HepG2 (cell line): ENCODE results near the gene PFKP.

Experiments used
- CTCF ChIP-seq: sonication (generic); formaldehyde crosslinking; IDR thresholded peaks from 2 replicates; pipeline ENCODE4 v1.5.0; 2020; ENCODE audit warnings: mild to moderate bottlenecking, missing genetic modification reagents, moderate library complexity
- ETV6 ChIP-seq: sonication (generic); formaldehyde crosslinking; conservative IDR thresholded peaks from 2 replicates; pipeline ENCODE4 v1.4.0; 2020; ENCODE audit warnings: missing genetic modification reagents
- HBP1 ChIP-seq: IDR thresholded peaks from 2 replicates; pipeline ENCODE4 v1.6.1; 2016; ENCODE audit warnings: low read depth, control low read depth
- HMG20A ChIP-seq: IDR thresholded peaks from 2 replicates; pipeline ENCODE4 v1.6.1; 2016; ENCODE audit warnings: borderline replicate concordance
- MNT ChIP-seq: fragments of 450-650 bp; IDR thresholded peaks from 2 replicates; pipeline ENCODE4 v1.6.1; 2016
- PHF20 ChIP-seq: sonication (generic); formaldehyde crosslinking; IDR thresholded peaks from 2 replicates; pipeline ENCODE4 v1.5.0; 2020; ENCODE audit warnings: mild to moderate bottlenecking, missing genetic modification reagents
- RAD21 ChIP-seq: fragments of 450-650 bp; formaldehyde crosslinking; IDR thresholded peaks from 2 replicates; pipeline ENCODE4 v1.5.0; 2020; ENCODE audit warnings: mild to moderate bottlenecking
- RXRA ChIP-seq: sonication (generic); formaldehyde crosslinking; IDR thresholded peaks from 2 replicates; pipeline ENCODE4 v1.5.1; 2020; ENCODE audit warnings: missing genetic modification reagents
- SP4 ChIP-seq: sonication (generic); formaldehyde crosslinking; IDR thresholded peaks from 2 replicates; pipeline ENCODE4 v1.8.1; 2023; ENCODE audit warnings: mild to moderate bottlenecking, missing genetic modification reagents
- ZBTB21 ChIP-seq: sonication (generic); formaldehyde crosslinking; IDR thresholded peaks from 2 replicates; pipeline ENCODE4 v1.4.0; 2020; ENCODE audit warnings: missing genetic modification reagents
- ZFX ChIP-seq: sonication (generic); formaldehyde crosslinking; IDR thresholded peaks from 2 replicates; pipeline ENCODE4 v1.4.0; 2020; ENCODE audit warnings: mild to moderate bottlenecking, low read depth, missing genetic modification reagents, moderate library complexity

- TF ChIP-seq PHF20 (CRISPR knock-in tag), result no peak
- no peak for TF ChIP-seq SP4 (CRISPR knock-in tag)
- no peak for TF ChIP-seq ZBTB21 (CRISPR knock-in tag)
- TF ChIP-seq MNT, result no peak
- no peak for TF ChIP-seq HMG20A
- no peak for TF ChIP-seq HBP1
- no peak for TF ChIP-seq RXRA (CRISPR knock-in tag)
- no peak for TF ChIP-seq CTCF (CRISPR knock-in tag)
- no peak for TF ChIP-seq ZFX (CRISPR knock-in tag)
- TF ChIP-seq RAD21, result no peak
- no peak for TF ChIP-seq ETV6
These were observed 60.6 kb downstream of the PFKP start for GRCh38 chr10:3127921-3128320.
